GM04504 (cell line): ENCODE measurements around the gene EVC2.
A peak's percentile ranks its signal among the peaks of the same experiment; 100 is the strongest.

Source experiments
- DNase-seq: peaks from one replicate; pipeline ENCODE4 v3.0.0-alpha.2; 2012; ENCODE audit warnings: low read depth

EVC2 gene

GRCh38 chr4:5708449-5709206 lies at the start of gene EVC2:
Gene EVC2, minus strand, starts transcription at chr4:5708559. Its CDS starts 46 bp downstream, at chr4:5708513.
- peak; percentile 30 for DNase-seq

- DNase-seq, result no peak
Measured at GRCh38 chr4:5757954-5758353, 49.6 kb upstream of the EVC2 start.

- DNase-seq, result no peak
Measured at GRCh38 chr4:5757536-5757935, 49.2 kb upstream of the EVC2 start.

- no peak for DNase-seq
Measured at GRCh38 chr4:5757091-5757490, 48.7 kb upstream of the EVC2 start.

GRCh38 chr4:5756271-5756670 lies 47.9 kb upstream of the EVC2 start:
- no peak for DNase-seq

GRCh38 chr4:5755679-5756078 lies 47.3 kb upstream of the EVC2 start:
- DNase-seq, result no peak

- DNase-seq, result no peak
Measured at GRCh38 chr4:5755161-5755560, 46.8 kb upstream of the EVC2 start.

- DNase-seq, result no peak
Measured at GRCh38 chr4:5754529-5754881, 46.1 kb upstream of the EVC2 start.

- peak; percentile 83 for DNase-seq
Measured at GRCh38 chr4:5753766-5754528, 45.6 kb upstream of the EVC2 start.

- no peak for DNase-seq
Measured at GRCh38 chr4:5753366-5753765, 45.0 kb upstream of the EVC2 start.

GRCh38 chr4:5752376-5753184 lies 44.2 kb upstream of the EVC2 start:
- DNase-seq, result peak; percentile 58

GRCh38 chr4:5751666-5752375 lies 43.5 kb upstream of the EVC2 start:
- no peak for DNase-seq

GRCh38 chr4:5750946-5751665 lies 42.7 kb upstream of the EVC2 start:
- peak; percentile 90 for DNase-seq

- DNase-seq, result peak; percentile 72
Measured at GRCh38 chr4:5750052-5750945, 41.9 kb upstream of the EVC2 start.

- no peak for DNase-seq
Measured at GRCh38 chr4:5749568-5749967, 41.2 kb upstream of the EVC2 start.

GRCh38 chr4:5747738-5748375 lies 39.5 kb upstream of the EVC2 start:
- peak; percentile 96 for DNase-seq

- DNase-seq, result no peak
Measured at GRCh38 chr4:5746829-5747737, 38.7 kb upstream of the EVC2 start.

GRCh38 chr4:5746250-5746649 lies 37.9 kb upstream of the EVC2 start:
- no peak for DNase-seq

- DNase-seq, result no peak
Measured at GRCh38 chr4:5742968-5743367, 34.6 kb upstream of the EVC2 start.
